K562 (cell line): Measurements from ENCODE around the gene CPM. TPM values are rescaled to one million over a fixed set of nuclear protein-coding genes. Genes with fewer than 3 reads are reported as not detected.

ENCODE experiments used
- ATAC-seq: fragments of 200-7000 bp; cut with Tn5 transposase; 3 replicates; pipeline ENCODE4 v1.9.1; 2020; ENCODE audit warnings: moderate library complexity
- BruUV-seq: library from RNA; stranded (reverse); fragments of 400-500 nt; replicated peaks from 2 replicates; lab custom pipeline; 2021; lab: Mats Ljungman, UMichigan
- CTCF ChIA-PET: fragments of 300-600 bp; formaldehyde crosslinking; extraction: SDS; loops from one replicate; lab custom pipeline; 2021; ENCODE audit warnings: low intra/inter-chr PET ratio; lab: Yijun Ruan, JAX
- POLR2A ChIA-PET: fragments of 300-600, 350-650 bp; sonication (Branson Sonifier 250); formaldehyde crosslinking; extraction: SDS; loops from one replicate; lab custom pipeline; 2021; ENCODE audit warnings: antibody characterized with exemption, inconsistent platforms; lab: Yijun Ruan, JAX
- DNase-seq, 4 experiments: peaks; one replicate each; pipeline versions ENCODE4 v3.0.0 to v3.0.0-alpha.2; 2011 to 2018; ENCODE audit warnings: low spot score in 3 of 4, mixed read lengths in 3 of 4; ENCODE audit errors: extremely low read depth in 1 of 4
- FAIRE-seq: peaks from 2 replicates; lab custom pipeline; 2011; peaks lifted over from hg19 to GRCh38; lab: Jason Lieb, UNC
- H2AFZ ChIP-seq: 2 replicates; pipeline ENCODE4 v1.6.0; 2011; ENCODE audit warnings: low read depth, low read length, control low read depth, inconsistent platforms
- H3K27ac ChIP-seq: fragments of 200-600 bp; 3 replicates; pipeline ENCODE4 v1.8.0; 2011; ENCODE audit warnings: low read depth, mild to moderate bottlenecking, control low read depth, inconsistent platforms, low read length, moderate library complexity, mixed read lengths; ENCODE audit errors: extremely low read depth
- H3K27me3 ChIP-seq, 2 experiments: fragments of 300-600 bp in 1 of 2; 2 replicates in 1 of 2; 3 replicates in 1 of 2; pipeline versions ENCODE4 v1.6.0 to v1.8.0; 2011; ENCODE audit warnings: inconsistent platforms in 2 of 2, low read length in 2 of 2, mild to moderate bottlenecking in 1 of 2, mixed read lengths in 1 of 2, moderate library complexity in 1 of 2; ENCODE audit not compliant: control insufficient read depth in 2 of 2, insufficient read depth in 2 of 2
- H3K36me3 ChIP-seq: fragments of 300-600 bp; 3 replicates; pipeline ENCODE4 v1.8.0; 2011; ENCODE audit warnings: mild to moderate bottlenecking, low read length, inconsistent platforms; ENCODE audit not compliant: control insufficient read depth, insufficient read depth
- H3K4me1 ChIP-seq, 2 experiments: fragments of 200-600 bp in 1 of 2; replicated peaks in 1 of 2; 2 replicates in 1 of 2; 3 replicates in 1 of 2; pipeline versions ENCODE4 v1.5.1 to v1.8.0; 2011; ENCODE audit warnings: inconsistent platforms in 2 of 2, low read length in 2 of 2, mild to moderate bottlenecking in 1 of 2, mixed read lengths in 1 of 2, moderate library complexity in 1 of 2; ENCODE audit not compliant: control insufficient read depth in 2 of 2, insufficient read depth in 2 of 2
- H3K4me2 ChIP-seq: 2 replicates; pipeline ENCODE4 v1.6.1; 2011; ENCODE audit warnings: low read length, control low read depth, inconsistent platforms, mixed read lengths; ENCODE audit not compliant: insufficient read depth
- H3K4me3 ChIP-seq: fragments of 200-600 bp; sonication (generic), shearing (Covaris generic); 2 replicates; pipeline ENCODE4 v1.5.1; 2016; ENCODE audit warnings: control low read depth, inconsistent platforms
- H3K79me2 ChIP-seq: fragments of 200-600 bp; 3 replicates; pipeline ENCODE4 v1.8.0; 2011; ENCODE audit warnings: low read length, inconsistent platforms; ENCODE audit not compliant: control insufficient read depth, insufficient read depth
- H3K9ac ChIP-seq, 2 experiments: 2 replicates each; pipeline versions ENCODE4 v1.6.0 to v1.6.1; 2011; ENCODE audit warnings: low read depth in 2 of 2, low read length in 2 of 2, control low read depth in 1 of 2, inconsistent platforms in 1 of 2, mild to moderate bottlenecking in 1 of 2, mixed read lengths in 1 of 2; ENCODE audit not compliant: insufficient read depth in 1 of 2
- H3K9me1 ChIP-seq: one replicate; pipeline ENCODE4 v1.6.0; 2011; ENCODE audit warnings: inconsistent platforms, mild to moderate bottlenecking, low read length, moderate library complexity; ENCODE audit not compliant: control insufficient read depth, insufficient read depth
- H3K9me3 ChIP-seq: replicated peaks from 2 replicates; pipeline ENCODE4 v1.5.1; 2011; ENCODE audit warnings: low read depth, low read length, inconsistent platforms; ENCODE audit not compliant: control insufficient read depth, insufficient read depth
- H4K20me1 ChIP-seq: replicated peaks from 2 replicates; pipeline ENCODE4 v1.6.1; 2011; ENCODE audit warnings: low read length, inconsistent platforms, mixed read lengths; ENCODE audit not compliant: control insufficient read depth, insufficient read depth
- BCOR ChIP-seq: fragments of 450-650 bp; IDR thresholded peaks from 2 replicates; pipeline ENCODE4 v1.6.1; 2016
- ILF3 ChIP-seq: fragments of 450-650 bp; IDR thresholded peaks from 2 replicates; pipeline ENCODE4 v1.6.1; 2018; ENCODE audit warnings: antibody characterized with exemption, mild to moderate bottlenecking, moderate library complexity, borderline replicate concordance
- LEF1 ChIP-seq: fragments of 450-650 bp; IDR thresholded peaks from 2 replicates; pipeline ENCODE4 v1.6.1; 2016; ENCODE audit warnings: mild to moderate bottlenecking
- MBD1 ChIP-seq: fragments of 250-450 bp; sonication (Bioruptor Pico); IDR thresholded peaks from 2 replicates; pipeline ENCODE4 v1.8.0; 2022; ENCODE audit warnings: inconsistent platforms
- MCM2 ChIP-seq: fragments of 450-650 bp; IDR thresholded peaks from 2 replicates; pipeline ENCODE4 v1.6.1; 2017; ENCODE audit warnings: low read depth, mild to moderate bottlenecking
- NKRF ChIP-seq: fragments of 450-650 bp; IDR thresholded peaks from 2 replicates; pipeline ENCODE4 v1.6.1; 2016; ENCODE audit warnings: borderline replicate concordance
- OTX1 ChIP-seq: fragments of 450-650 bp; formaldehyde crosslinking; IDR thresholded peaks from 2 replicates; pipeline ENCODE4 v1.4.0; 2022; ENCODE audit warnings: mild to moderate bottlenecking
- PTTG1 ChIP-seq: fragments of 450-650 bp; IDR thresholded peaks from 2 replicates; pipeline ENCODE4 v1.6.1; 2016; ENCODE audit warnings: low read depth, mild to moderate bottlenecking, missing genetic modification characterization, missing compliant biosample characterization
- PYGO2 ChIP-seq: fragments of 450-650 bp; IDR thresholded peaks from 2 replicates; pipeline ENCODE4 v1.6.1; 2016; ENCODE audit warnings: mild to moderate bottlenecking, missing genetic modification characterization, moderate library complexity, missing compliant biosample characterization
- RHOXF2B ChIP-seq: fragments of 250-450 bp; sonication (Bioruptor Pico); conservative IDR thresholded peaks from 2 replicates; pipeline ENCODE4 v1.5.1; 2021
- SMAD3 ChIP-seq: fragments of 450-650 bp; formaldehyde crosslinking; conservative IDR thresholded peaks from 2 replicates; pipeline ENCODE4 v1.4.0; 2020; ENCODE audit warnings: mild to moderate bottlenecking
- ZC3H8 ChIP-seq: fragments of 450-650 bp; IDR thresholded peaks from 2 replicates; pipeline ENCODE4 v1.6.1; 2017
- WGBS: fragments of 100-300 bp; shearing (Covaris generic); methylation state at CpG from one replicate; pipeline ENCODE4 v1.1.6; 2016; ENCODE audit warnings: low coverage, mixed read lengths; ENCODE audit not compliant: insufficient coverage; ENCODE audit errors: missing lambda C conversion rate; 5-methylcytosine and 5-hydroxymethylcytosine counted together
- in situ Hi-C: fragments of 300-500 bp; cut with MboI; formaldehyde crosslinking; loops from 4 replicates; pipeline ENCODE4 v1.15.0; 2018; ENCODE audit warnings: inconsistent platforms, mixed read lengths
- intact Hi-C: fragments of 100-400 bp; cut with micrococcal nuclease; formaldehyde crosslinking; loops from 2 replicates; pipeline ENCODE4 v1.14.2; 2022
- polyA plus RNA-seq, 8 experiments: library from polyadenylated mRNA; depleted of rRNA in 4 of 8; stranded (reverse) in 5 of 8; unstranded in 3 of 8; fragments of >200 nt; fragmentation: Nextera tagmentation in 2 of 8; fragmentation: Illumina TruSeq in 1 of 8; extraction: Ambion mirVana in 2 of 8; extraction: Trizol in 1 of 8; gene quantifications; 2 replicates each; pipeline versions ENCODE4 v1.2.1 to v1.2.3, GENCODE V29; 2011 to 2014; ENCODE audit warnings: inconsistent platforms in 1 of 8, missing spikeins in 1 of 8
- total RNA-seq, 7 experiments: library from RNA; depleted of rRNA in 6 of 7; stranded (reverse); fragments of >200 nt in 6 of 7; fragmentation: Illumina TruSeq in 2 of 7; extraction: Trizol in 2 of 7; gene quantifications; 2 replicates each; pipeline versions ENCODE4 v1.2.1 to v1.2.3, GENCODE V29; 2011 to 2021; ENCODE audit warnings: low replicate concordance in 1 of 7
- TF ChIP-seq, protein P1 (sequence below): sonication (generic); formaldehyde crosslinking; IDR thresholded peaks from 2 replicates; pipeline ENCODE4 v1.9.0; 2022; ENCODE audit warnings: mild to moderate bottlenecking, missing genetic modification reagents
- TF ChIP-seq, protein P2 (sequence below): IDR thresholded peaks from 2 replicates; pipeline ENCODE4 v1.6.1; 2012; ENCODE audit warnings: low read depth, low read length, improper control_type of control experiment, borderline replicate concordance

Gene CPM
- total and polyA plus RNA-seq, 9 of the 15 experiments (the other 6 are each of a cell fraction or from before 2014, with no cell fraction given), result 0.31 TPM; not detected in 8

DNA sequence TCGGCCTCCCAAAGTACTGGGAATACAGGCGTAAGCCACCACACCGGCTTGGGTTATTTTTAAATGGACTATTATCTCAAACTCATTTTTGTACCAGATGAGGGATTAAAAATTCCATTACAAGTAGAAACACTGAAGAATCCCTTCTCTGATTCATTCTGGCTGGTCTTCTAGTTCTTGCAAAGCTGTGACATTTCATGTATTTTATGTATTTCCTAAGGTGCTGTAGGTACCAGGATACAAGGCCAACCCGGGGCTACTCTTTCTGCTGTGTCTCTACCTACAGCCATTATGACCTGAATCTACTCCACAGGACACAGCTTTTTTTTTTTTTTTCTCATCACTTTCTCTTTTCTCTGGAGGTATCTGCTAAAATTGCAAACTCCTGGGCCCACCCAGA, 24.9 kb downstream of the CPM start:
- ATAC-seq, result no peak
- Histone ChIP-seq H3K36me3 (no peaks in the 10 kb centered on the region), H4K20me1 (no peaks in the 10 kb centered on the region), H3K4me2 (no peak overlapping the region), H3K4me3 (no peak overlapping the region), H3K9ac (no peak overlapping the region), H2AFZ (no peak overlapping the region), H3K4me1 (no peaks in the 10 kb centered on the region; a peak in 1 of 5 replicates), H3K27me3 (peaks cover 13 to 18% of the 10 kb centered on the region in 2 experiments; a peak in 3 of 5 replicates), H3K79me2 (no peaks in the 10 kb centered on the region), H3K27ac (no peak overlapping the region), H3K9me1 (no peaks in the 10 kb centered on the region), H3K9me3 (no peaks in the 10 kb centered on the region)
- no peak for TF ChIP-seq PYGO2
- TF ChIP-seq ZC3H8, result no peak
- no peak for TF ChIP-seq MCM2
- TF ChIP-seq OTX1 (CRISPR knock-in tag), result no peak
- TF ChIP-seq PTTG1 (tag), result no peak
- TF ChIP-seq, protein P1, sequence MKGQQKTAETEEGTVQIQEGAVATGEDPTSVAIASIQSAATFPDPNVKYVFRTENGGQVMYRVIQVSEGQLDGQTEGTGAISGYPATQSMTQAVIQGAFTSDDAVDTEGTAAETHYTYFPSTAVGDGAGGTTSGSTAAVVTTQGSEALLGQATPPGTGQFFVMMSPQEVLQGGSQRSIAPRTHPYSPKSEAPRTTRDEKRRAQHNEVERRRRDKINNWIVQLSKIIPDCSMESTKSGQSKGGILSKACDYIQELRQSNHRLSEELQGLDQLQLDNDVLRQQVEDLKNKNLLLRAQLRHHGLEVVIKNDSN (CRISPR knock-in tag), result no peak
- TF ChIP-seq NKRF, result no peak
- no peak for TF ChIP-seq SMAD3 (CRISPR knock-in tag)
- no peak for TF ChIP-seq BCOR
- TF ChIP-seq MBD1 (CRISPR knock-in tag), result no peak
- TF ChIP-seq, protein P2, sequence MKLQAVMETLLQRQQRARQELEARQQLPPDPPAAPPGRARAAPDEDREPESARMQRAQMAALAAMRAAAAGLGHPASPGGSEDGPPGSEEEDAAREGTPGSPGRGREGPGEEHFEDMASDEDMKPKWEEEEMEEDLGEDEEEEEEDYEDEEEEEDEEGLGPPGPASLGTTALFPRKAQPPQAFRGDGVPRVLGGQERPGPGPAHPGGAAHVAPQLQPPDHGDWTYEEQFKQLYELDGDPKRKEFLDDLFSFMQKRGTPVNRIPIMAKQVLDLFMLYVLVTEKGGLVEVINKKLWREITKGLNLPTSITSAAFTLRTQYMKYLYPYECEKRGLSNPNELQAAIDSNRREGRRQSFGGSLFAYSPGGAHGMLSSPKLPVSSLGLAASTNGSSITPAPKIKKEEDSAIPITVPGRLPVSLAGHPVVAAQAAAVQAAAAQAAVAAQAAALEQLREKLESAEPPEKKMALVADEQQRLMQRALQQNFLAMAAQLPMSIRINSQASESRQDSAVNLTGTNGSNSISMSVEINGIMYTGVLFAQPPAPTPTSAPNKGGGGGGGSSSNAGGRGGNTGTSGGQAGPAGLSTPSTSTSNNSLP, result no peak
- TF ChIP-seq LEF1, result no peak
- TF ChIP-seq RHOXF2B (CRISPR knock-in tag), result no peak
- TF ChIP-seq ILF3, result no peak
- ChIA-PET POLR2A (no interaction called here), CTCF (no interaction called here)
- no TSS peak for BruUV-seq
- in situ Hi-C loops, result no loop called here
- DNase-seq, result no peak
- intact Hi-C loops, result no loop called here
- WGBS, result 5% methylated on average over 4 of the region's 4 CpGs
- FAIRE-seq, result no peak
